K562 (cell line): ENCODE data around the gene MLLT11. TPM values are rescaled to one million over a fixed set of nuclear protein-coding genes. Genes with fewer than 3 reads are reported as not detected.
A peak's percentile ranks its signal among the peaks of the same experiment; 100 is the strongest.

Experiments used
- ATAC-seq: fragments of 200-7000 bp; cut with Tn5 transposase; 3 replicates; pipeline ENCODE4 v1.9.1; 2020; ENCODE audit warnings: moderate library complexity
- BruUV-seq: library from RNA; stranded (reverse); fragments of 400-500 nt; replicated peaks from 2 replicates; lab custom pipeline; 2021; lab: Mats Ljungman, UMichigan
- CTCF ChIA-PET: fragments of 300-600 bp; formaldehyde crosslinking; extraction: SDS; loops from one replicate; lab custom pipeline; 2021; ENCODE audit warnings: low intra/inter-chr PET ratio; lab: Yijun Ruan, JAX
- POLR2A ChIA-PET: fragments of 300-600, 350-650 bp; sonication (Branson Sonifier 250); formaldehyde crosslinking; extraction: SDS; loops from one replicate; lab custom pipeline; 2021; ENCODE audit warnings: antibody characterized with exemption, inconsistent platforms; lab: Yijun Ruan, JAX
- DNase-seq, 4 experiments: peaks; one replicate each; pipeline versions ENCODE4 v3.0.0 to v3.0.0-alpha.2; 2011 to 2018; ENCODE audit warnings: low spot score in 3 of 4, mixed read lengths in 3 of 4; ENCODE audit errors: extremely low read depth in 1 of 4
- FAIRE-seq: peaks from 2 replicates; lab custom pipeline; 2011; peaks lifted over from hg19 to GRCh38; lab: Jason Lieb, UNC
- H2AFZ ChIP-seq: 2 replicates; pipeline ENCODE4 v1.6.0; 2011; ENCODE audit warnings: low read depth, low read length, control low read depth, inconsistent platforms
- H3K27ac ChIP-seq: fragments of 200-600 bp; 3 replicates; pipeline ENCODE4 v1.8.0; 2011; ENCODE audit warnings: low read depth, mild to moderate bottlenecking, control low read depth, inconsistent platforms, low read length, moderate library complexity, mixed read lengths; ENCODE audit errors: extremely low read depth
- H3K27me3 ChIP-seq, 2 experiments: fragments of 300-600 bp in 1 of 2; 2 replicates in 1 of 2; 3 replicates in 1 of 2; pipeline versions ENCODE4 v1.6.0 to v1.8.0; 2011; ENCODE audit warnings: inconsistent platforms in 2 of 2, low read length in 2 of 2, mild to moderate bottlenecking in 1 of 2, mixed read lengths in 1 of 2, moderate library complexity in 1 of 2; ENCODE audit not compliant: control insufficient read depth in 2 of 2, insufficient read depth in 2 of 2
- H3K36me3 ChIP-seq: fragments of 300-600 bp; 3 replicates; pipeline ENCODE4 v1.8.0; 2011; ENCODE audit warnings: mild to moderate bottlenecking, low read length, inconsistent platforms; ENCODE audit not compliant: control insufficient read depth, insufficient read depth
- H3K4me1 ChIP-seq, 2 experiments: fragments of 200-600 bp in 1 of 2; replicated peaks in 1 of 2; 2 replicates in 1 of 2; 3 replicates in 1 of 2; pipeline versions ENCODE4 v1.5.1 to v1.8.0; 2011; ENCODE audit warnings: inconsistent platforms in 2 of 2, low read length in 2 of 2, mild to moderate bottlenecking in 1 of 2, mixed read lengths in 1 of 2, moderate library complexity in 1 of 2; ENCODE audit not compliant: control insufficient read depth in 2 of 2, insufficient read depth in 2 of 2
- H3K4me2 ChIP-seq: 2 replicates; pipeline ENCODE4 v1.6.1; 2011; ENCODE audit warnings: low read length, control low read depth, inconsistent platforms, mixed read lengths; ENCODE audit not compliant: insufficient read depth
- H3K4me3 ChIP-seq: fragments of 200-600 bp; sonication (generic), shearing (Covaris generic); 2 replicates; pipeline ENCODE4 v1.5.1; 2016; ENCODE audit warnings: control low read depth, inconsistent platforms
- H3K79me2 ChIP-seq: fragments of 200-600 bp; 3 replicates; pipeline ENCODE4 v1.8.0; 2011; ENCODE audit warnings: low read length, inconsistent platforms; ENCODE audit not compliant: control insufficient read depth, insufficient read depth
- H3K9ac ChIP-seq, 2 experiments: 2 replicates each; pipeline versions ENCODE4 v1.6.0 to v1.6.1; 2011; ENCODE audit warnings: low read depth in 2 of 2, low read length in 2 of 2, control low read depth in 1 of 2, inconsistent platforms in 1 of 2, mild to moderate bottlenecking in 1 of 2, mixed read lengths in 1 of 2; ENCODE audit not compliant: insufficient read depth in 1 of 2
- H3K9me1 ChIP-seq: one replicate; pipeline ENCODE4 v1.6.0; 2011; ENCODE audit warnings: inconsistent platforms, mild to moderate bottlenecking, low read length, moderate library complexity; ENCODE audit not compliant: control insufficient read depth, insufficient read depth
- H3K9me3 ChIP-seq: replicated peaks from 2 replicates; pipeline ENCODE4 v1.5.1; 2011; ENCODE audit warnings: low read depth, low read length, inconsistent platforms; ENCODE audit not compliant: control insufficient read depth, insufficient read depth
- H4K20me1 ChIP-seq: replicated peaks from 2 replicates; pipeline ENCODE4 v1.6.1; 2011; ENCODE audit warnings: low read length, inconsistent platforms, mixed read lengths; ENCODE audit not compliant: control insufficient read depth, insufficient read depth
- ARNT ChIP-seq, 2 experiments: fragments of 450-650 bp; IDR thresholded peaks; 2 replicates each; pipeline ENCODE4 v1.6.1; 2016; ENCODE audit warnings: mild to moderate bottlenecking in 1 of 2
- ATF1 ChIP-seq, 2 experiments: fragments of 450-650 bp in 1 of 2; IDR thresholded peaks; 2 replicates each; pipeline ENCODE4 v1.6.1; 2016; ENCODE audit warnings: missing compliant biosample characterization in 1 of 2, missing genetic modification characterization in 1 of 2
- CBFA2T3 ChIP-seq: fragments of 450-650 bp; IDR thresholded peaks from 2 replicates; pipeline ENCODE4 v1.6.1; 2017
- CEBPB ChIP-seq: fragments of 450-650 bp; IDR thresholded peaks from 2 replicates; pipeline ENCODE4 v1.6.1; 2016; ENCODE audit warnings: missing genetic modification characterization, missing compliant biosample characterization
- ELK1 ChIP-seq: sonication (generic); formaldehyde crosslinking; IDR thresholded peaks from 2 replicates; pipeline ENCODE4 v1.8.1; 2022; ENCODE audit warnings: missing genetic modification reagents
- EP300 ChIP-seq: IDR thresholded peaks from 2 replicates; pipeline ENCODE4 v1.6.1; 2012; ENCODE audit warnings: low read length, improper control_type of control experiment
- EP400 ChIP-seq: fragments of 450-650 bp; IDR thresholded peaks from 2 replicates; pipeline ENCODE4 v1.6.1; 2017; ENCODE audit warnings: antibody characterized with exemption, mild to moderate bottlenecking, moderate library complexity
- FOXA3 ChIP-seq, 2 experiments: fragments of 450-650 bp in 1 of 2; sonication (generic) in 1 of 2; formaldehyde crosslinking; IDR thresholded peaks in 1 of 2; conservative IDR thresholded peaks in 1 of 2; 2 replicates each; pipeline versions ENCODE4 v1.4.0 to v1.8.0; 2020 to 2022; ENCODE audit warnings: mild to moderate bottlenecking in 2 of 2, missing genetic modification reagents in 1 of 2
- HMBOX1 ChIP-seq: sonication (generic); IDR thresholded peaks from 2 replicates; pipeline ENCODE4 v1.6.1; 2016
- KDM4B ChIP-seq, 2 experiments: fragments of 450-650 bp in 1 of 2; sonication (generic) in 1 of 2; IDR thresholded peaks; 2 replicates each; pipeline ENCODE4 v1.6.1; 2016 to 2017; ENCODE audit warnings: borderline replicate concordance in 2 of 2, antibody characterized with exemption in 1 of 2, low read depth in 1 of 2, mild to moderate bottlenecking in 1 of 2
- MEIS2 ChIP-seq: fragments of 450-650 bp; IDR thresholded peaks from 2 replicates; pipeline ENCODE4 v1.6.1; 2014; ENCODE audit warnings: mild to moderate bottlenecking; ENCODE audit not compliant: partially characterized antibody
- POLR2AphosphoS5 ChIP-seq: IDR thresholded peaks from 2 replicates; pipeline ENCODE4 v1.6.1; 2011; ENCODE audit warnings: mild to moderate bottlenecking, low read depth, low read length, moderate library complexity; ENCODE audit not compliant: control insufficient read depth, insufficient read depth
- RBFOX2 ChIP-seq: fragments of 200-400 bp; formaldehyde crosslinking; IDR thresholded peaks from 2 replicates; pipeline ENCODE4 v1.6.1; 2017; ENCODE audit warnings: low read depth, mild to moderate bottlenecking, low read length, moderate library complexity
- RCOR1 ChIP-seq, 2 experiments: IDR thresholded peaks; 2 replicates each; pipeline ENCODE4 v1.6.1; 2012; ENCODE audit warnings: low read depth in 2 of 2, low read length in 2 of 2, borderline replicate concordance in 1 of 2, improper control_type of control experiment in 1 of 2
- RFX1 ChIP-seq: fragments of 450-650 bp; IDR thresholded peaks from 2 replicates; pipeline ENCODE4 v1.6.1; 2016; ENCODE audit warnings: mild to moderate bottlenecking, moderate library complexity
- SP2 ChIP-seq: IDR thresholded peaks from 2 replicates; pipeline ENCODE4 v1.6.1; 2011; ENCODE audit warnings: mild to moderate bottlenecking, low read depth, low read length, moderate library complexity; ENCODE audit not compliant: poor library complexity, severe bottlenecking; ENCODE audit errors: extremely low read depth
- TEAD4 ChIP-seq, 2 experiments: sonication (generic) in 1 of 2; formaldehyde crosslinking in 1 of 2; IDR thresholded peaks; 2 replicates each; pipeline versions ENCODE4 v1.6.1 to v1.8.0; 2012 to 2022; ENCODE audit warnings: borderline replicate concordance in 1 of 2, inconsistent platforms in 1 of 2, low read length in 1 of 2, mild to moderate bottlenecking in 1 of 2, missing genetic modification reagents in 1 of 2
- WGBS: fragments of 100-300 bp; shearing (Covaris generic); methylation state at CpG from one replicate; pipeline ENCODE4 v1.1.6; 2016; ENCODE audit warnings: low coverage, mixed read lengths; ENCODE audit not compliant: insufficient coverage; ENCODE audit errors: missing lambda C conversion rate; 5-methylcytosine and 5-hydroxymethylcytosine counted together
- in situ Hi-C: fragments of 300-500 bp; cut with MboI; formaldehyde crosslinking; loops from 4 replicates; pipeline ENCODE4 v1.15.0; 2018; ENCODE audit warnings: inconsistent platforms, mixed read lengths
- intact Hi-C: fragments of 100-400 bp; cut with micrococcal nuclease; formaldehyde crosslinking; loops from 2 replicates; pipeline ENCODE4 v1.14.2; 2022
- polyA plus RNA-seq, 8 experiments: library from polyadenylated mRNA; depleted of rRNA in 4 of 8; stranded (reverse) in 5 of 8; unstranded in 3 of 8; fragments of >200 nt; fragmentation: Nextera tagmentation in 2 of 8; fragmentation: Illumina TruSeq in 1 of 8; extraction: Ambion mirVana in 2 of 8; extraction: Trizol in 1 of 8; gene quantifications; 2 replicates each; pipeline versions ENCODE4 v1.2.1 to v1.2.3, GENCODE V29; 2011 to 2014; ENCODE audit warnings: inconsistent platforms in 1 of 8, missing spikeins in 1 of 8
- total RNA-seq, 7 experiments: library from RNA; depleted of rRNA in 6 of 7; stranded (reverse); fragments of >200 nt in 6 of 7; fragmentation: Illumina TruSeq in 2 of 7; extraction: Trizol in 2 of 7; gene quantifications; 2 replicates each; pipeline versions ENCODE4 v1.2.1 to v1.2.3, GENCODE V29; 2011 to 2021; ENCODE audit warnings: low replicate concordance in 1 of 7
- TF ChIP-seq, protein P1 (sequence below): fragments of 250-450 bp; sonication (Bioruptor Pico); IDR thresholded peaks from 2 replicates; pipeline ENCODE4 v1.5.0; 2022; ENCODE audit warnings: mild to moderate bottlenecking

MLLT11 gene
- total and polyA plus RNA-seq, 9 of the 15 experiments (the other 6 are each of a cell fraction or from before 2014, with no cell fraction given), result 12.1 to 91.0 (median 22.0) TPM

GRCh38 chr1:151013518-151013917 lies 46.7 kb upstream of the MLLT11 start:
- Histone ChIP-seq H3K9ac (peak overlapping the region; percentile 21 to 41; a peak in 1 of 4 replicates), H3K27me3 (no peaks in the 10 kb centered on the region), H3K79me2 (peaks cover 45% of the 10 kb centered on the region), H2AFZ (peak overlapping the region; percentile 53; the same call in 1 of the 2 replicates), H4K20me1 (no peaks in the 10 kb centered on the region), H3K4me1 (peaks cover 20 to 34% of the 10 kb centered on the region in 2 experiments), H3K4me3 (no peak overlapping the region), H3K4me2 (peak overlapping the region; percentile 59; the same call in 1 of the 2 replicates), H3K9me1 (no peaks in the 10 kb centered on the region), H3K36me3 (peaks cover 34% of the 10 kb centered on the region), H3K9me3 (no peaks in the 10 kb centered on the region), H3K27ac (peak overlapping the region; percentile 65; the same call in 2 of the 3 replicates)
- BruUV-seq, result no TSS peak
- DNase-seq (peak in 2 of 4 experiments; percentile 61 to 87), FAIRE-seq (peak; percentile 81), ATAC-seq (peak; percentile 75)
- in situ Hi-C loops (no loop called here), intact Hi-C loops (no loop called here)
- ChIA-PET CTCF (no interaction called here), POLR2A (interaction anchor here (1.5 kb wide), 2 partner anchors 10 to 36 kb away, joined by 4 read pairs; no protein-coding TSS in a partner anchor)
- 3% methylated on average over 2 of the region's 2 CpGs for WGBS
- TF ChIP-seq CEBPB (tag) (no peak), KDM4B (IDR thresholded peaks at IDR 0.05; ENCODE audit: borderline replicate concordance in 2 of 2, low read depth in 1 of 2) (no peak), RFX1 (peak; percentile 81), FOXA3 (CRISPR knock-in tag; conservative IDR thresholded peaks at IDR 0.05 in 1 of 2, IDR thresholded peaks at IDR 0.05 in 1 of 2) (no peak; a peak in 1 of 4 replicates), EP300 (peak; percentile 31; the same call in 1 of the 2 replicates), ATF1 (CRISPR knock-in tag; IDR thresholded peaks at IDR 0.05) (no peak), ATF1 (tag; IDR thresholded peaks at IDR 0.05) (0 out of 2 replicates have a peak, but pooled peaks have one; percentile 15), EP400 (peak; percentile 19; the same call in 1 of the 2 replicates), RCOR1 (IDR thresholded peaks at IDR 0.05; ENCODE audit: borderline replicate concordance in 1 of 2, low read depth in 2 of 2, low read length in 2 of 2) (peak in 1 of 2 experiments; percentile 43; a peak in 1 of 4 replicates), SP2 (no peak), CBFA2T3 (peak; percentile 28; the same call in 1 of the 2 replicates), HMBOX1 (peak; percentile 35; the same call in 1 of the 2 replicates), TEAD4 (IDR thresholded peaks at IDR 0.05; ENCODE audit: low read length) (peak; percentile 47), TEAD4 (CRISPR knock-in tag; IDR thresholded peaks at IDR 0.05; ENCODE audit: borderline replicate concordance) (no peak), POLR2AphosphoS5 (0 out of 2 replicates have a peak, but pooled peaks have one; percentile 27), ARNT (IDR thresholded peaks at IDR 0.05) (no peak), MEIS2 (peak; percentile 42), ELK1 (CRISPR knock-in tag) (no peak), RBFOX2 (no peak)
- TF ChIP-seq, protein P1, sequence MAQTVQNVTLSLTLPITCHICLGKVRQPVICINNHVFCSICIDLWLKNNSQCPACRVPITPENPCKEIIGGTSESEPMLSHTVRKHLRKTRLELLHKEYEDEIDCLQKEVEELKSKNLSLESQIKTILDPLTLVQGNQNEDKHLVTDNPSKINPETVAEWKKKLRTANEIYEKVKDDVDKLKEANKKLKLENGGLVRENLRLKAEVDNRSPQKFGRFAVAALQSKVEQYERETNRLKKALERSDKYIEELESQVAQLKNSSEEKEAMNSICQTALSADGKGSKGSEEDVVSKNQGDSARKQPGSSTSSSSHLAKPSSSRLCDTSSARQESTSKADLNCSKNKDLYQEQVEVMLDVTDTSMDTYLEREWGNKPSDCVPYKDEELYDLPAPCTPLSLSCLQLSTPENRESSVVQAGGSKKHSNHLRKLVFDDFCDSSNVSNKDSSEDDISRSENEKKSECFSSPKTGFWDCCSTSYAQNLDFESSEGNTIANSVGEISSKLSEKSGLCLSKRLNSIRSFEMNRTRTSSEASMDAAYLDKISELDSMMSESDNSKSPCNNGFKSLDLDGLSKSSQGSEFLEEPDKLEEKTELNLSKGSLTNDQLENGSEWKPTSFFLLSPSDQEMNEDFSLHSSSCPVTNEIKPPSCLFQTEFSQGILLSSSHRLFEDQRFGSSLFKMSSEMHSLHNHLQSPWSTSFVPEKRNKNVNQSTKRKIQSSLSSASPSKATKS (CRISPR knock-in tag), result no peak
